ENCODE data around the gene BRDT. TPM values are rescaled to one million over a fixed set of nuclear protein-coding genes. Genes with fewer than 3 reads are reported as not detected.
A peak's percentile ranks its signal among the peaks of the same experiment; 100 is the strongest.

The BRDT gene
- total RNA-seq (2021; ENCODE audit: unreplicated experiment) (not detected), Bru-seq, nascent RNA (not detected), BruChase-seq, experiment 1, labeled RNA remaining after a 2-hour chase (percentile 1 among the genes with signal in this experiment), BruChase-seq, experiment 2, labeled RNA remaining after a 6-hour chase (not detected)
- polyA plus RNA-seq (2012; ENCODE audit: insufficient read length): not detected
- long read RNA-seq: 0 reads

DNA sequence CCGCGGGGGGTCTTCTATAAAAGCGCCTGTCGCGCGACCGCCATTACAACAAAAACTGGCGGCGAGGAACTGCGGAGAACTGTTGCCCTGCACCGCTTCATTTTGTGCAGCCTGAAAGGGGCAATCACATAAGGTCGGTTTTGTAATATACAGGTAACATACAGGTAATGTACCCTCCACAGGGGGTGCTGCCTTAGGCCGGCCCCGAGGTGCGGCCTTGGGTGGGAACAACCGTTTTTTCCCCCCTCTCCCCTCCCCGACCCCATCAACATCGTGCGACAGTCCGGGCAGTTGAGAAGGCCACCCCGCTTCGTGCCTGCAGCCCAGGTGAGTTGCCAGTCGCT lies at the start of gene BRDT:
TSS of gene BRDT (plus strand) at position 46 of the 344 bp plus-strand sequence. CDS start 13,354 bp downstream, outside the sequence.
- TF ChIP-seq POLR2AphosphoS5 (IDR thresholded peaks at IDR 0.05; ENCODE audit: low read depth, low read length): no peak
- TF ChIP-seq TCF7L2 (IDR thresholded peaks at IDR 0.05; ENCODE audit: low read depth, low read length): no peak
- TF ChIP-seq, protein P1, sequence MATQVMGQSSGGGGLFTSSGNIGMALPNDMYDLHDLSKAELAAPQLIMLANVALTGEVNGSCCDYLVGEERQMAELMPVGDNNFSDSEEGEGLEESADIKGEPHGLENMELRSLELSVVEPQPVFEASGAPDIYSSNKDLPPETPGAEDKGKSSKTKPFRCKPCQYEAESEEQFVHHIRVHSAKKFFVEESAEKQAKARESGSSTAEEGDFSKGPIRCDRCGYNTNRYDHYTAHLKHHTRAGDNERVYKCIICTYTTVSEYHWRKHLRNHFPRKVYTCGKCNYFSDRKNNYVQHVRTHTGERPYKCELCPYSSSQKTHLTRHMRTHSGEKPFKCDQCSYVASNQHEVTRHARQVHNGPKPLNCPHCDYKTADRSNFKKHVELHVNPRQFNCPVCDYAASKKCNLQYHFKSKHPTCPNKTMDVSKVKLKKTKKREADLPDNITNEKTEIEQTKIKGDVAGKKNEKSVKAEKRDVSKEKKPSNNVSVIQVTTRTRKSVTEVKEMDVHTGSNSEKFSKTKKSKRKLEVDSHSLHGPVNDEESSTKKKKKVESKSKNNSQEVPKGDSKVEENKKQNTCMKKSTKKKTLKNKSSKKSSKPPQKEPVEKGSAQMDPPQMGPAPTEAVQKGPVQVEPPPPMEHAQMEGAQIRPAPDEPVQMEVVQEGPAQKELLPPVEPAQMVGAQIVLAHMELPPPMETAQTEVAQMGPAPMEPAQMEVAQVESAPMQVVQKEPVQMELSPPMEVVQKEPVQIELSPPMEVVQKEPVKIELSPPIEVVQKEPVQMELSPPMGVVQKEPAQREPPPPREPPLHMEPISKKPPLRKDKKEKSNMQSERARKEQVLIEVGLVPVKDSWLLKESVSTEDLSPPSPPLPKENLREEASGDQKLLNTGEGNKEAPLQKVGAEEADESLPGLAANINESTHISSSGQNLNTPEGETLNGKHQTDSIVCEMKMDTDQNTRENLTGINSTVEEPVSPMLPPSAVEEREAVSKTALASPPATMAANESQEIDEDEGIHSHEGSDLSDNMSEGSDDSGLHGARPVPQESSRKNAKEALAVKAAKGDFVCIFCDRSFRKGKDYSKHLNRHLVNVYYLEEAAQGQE (IDR thresholded peaks at IDR 0.05; ENCODE audit: insufficient read depth in 1 of 2, low read depth in 2 of 2, low read length in 1 of 2): no peak

GRCh38 chr1:91900562-91900961 lies 48.6 kb upstream of the BRDT start:
- ATAC-seq: no peak
- Histone ChIP-seq H3K4me3 (ENCODE audit: low read depth in 2 of 2, low read length in 2 of 2) (no peak overlapping the region), H3K9me3 (ENCODE audit: control insufficient read depth, insufficient read depth, low read depth, low read length) (no peaks in the 10 kb centered on the region), H3K27ac (ENCODE audit: low read length) (no peak overlapping the region), H3K27me3 (ENCODE audit: control insufficient read depth, insufficient read depth, low read length) (no peaks in the 10 kb centered on the region), H3K4me1 (ENCODE audit: control insufficient read depth, insufficient read depth, low read length) (no peaks in the 10 kb centered on the region), H3K36me3 (ENCODE audit: control insufficient read depth, insufficient read depth, low read length) (no peaks in the 10 kb centered on the region)
- no TSS peak for BruUV-seq (replicated peaks)
- no peak for DNase-seq (ENCODE audit: low read depth, low spot score)
- ChIA-PET CTCF (no interaction called here), POLR2A (no interaction called here)
- intact Hi-C loops (cut with micrococcal nuclease; ENCODE audit: unreplicated experiment): no loop called here
- in situ Hi-C loops (cut with HindIII; ENCODE audit: low pct_unique_long_range_greater_than_20kb, low sequenced_read_pairs): no loop called here
- no peak for TF ChIP-seq SIN3A (IDR thresholded peaks at IDR 0.05; ENCODE audit: borderline replicate concordance, insufficient read depth, low read depth, low read length)
- TF ChIP-seq POLR2AphosphoS5 (IDR thresholded peaks at IDR 0.05; ENCODE audit: low read depth, low read length): no peak
- TF ChIP-seq, protein P1 (IDR thresholded peaks at IDR 0.05; ENCODE audit: insufficient read depth in 1 of 2, low read depth in 2 of 2, low read length in 1 of 2): no peak
- no peak for TF ChIP-seq CTCF (IDR thresholded peaks at IDR 0.05)
- TF ChIP-seq TCF7L2 (IDR thresholded peaks at IDR 0.05; ENCODE audit: low read depth, low read length): no peak

More for the DNA sequence above, at the start of gene BRDT:
- in situ Hi-C loops (cut with HindIII; ENCODE audit: low pct_unique_long_range_greater_than_20kb, low sequenced_read_pairs) (no loop called here), intact Hi-C loops (cut with micrococcal nuclease; ENCODE audit: unreplicated experiment) (no loop called here)
- no peaks in the 10 kb centered on the region for H3K36me3 ChIP-seq (ENCODE audit: control insufficient read depth, insufficient read depth, low read length)
- ATAC-seq (no peak), DNase-seq (ENCODE audit: low read depth, low spot score) (no peak)
- CTCF ChIA-PET: no interaction called here
- BruUV-seq (replicated peaks): no TSS peak
- H3K4me1 ChIP-seq (ENCODE audit: control insufficient read depth, insufficient read depth, low read length): no peaks in the 10 kb centered on the region
- POLR2A ChIA-PET: no interaction called here
- H3K27ac ChIP-seq (ENCODE audit: low read length): no peak within 1 kb of the TSS
- H3K9me3 ChIP-seq (ENCODE audit: control insufficient read depth, insufficient read depth, low read depth, low read length): no peaks in the 10 kb centered on the region
- H3K27me3 ChIP-seq (ENCODE audit: control insufficient read depth, insufficient read depth, low read length): no peaks in the 10 kb centered on the region
- no peak within 1 kb of the TSS for H3K4me3 ChIP-seq (ENCODE audit: low read depth in 2 of 2, low read length in 2 of 2)

Measured in Panc1 (cell line).